B cell (primary cell): ENCODE measurements around the gene SETD6. TPM values are rescaled to one million over a fixed set of nuclear protein-coding genes. Genes with fewer than 3 reads are reported as not detected.
"Not testable (repeated sequence)": the region's sequence is repeated elsewhere in the genome, so short reads cannot be mapped to it uniquely, and the experiment has no call there.

Experiments used
- ATAC-seq: fragments of 200-7000 bp; cut with Tn5 transposase; one replicate; pipeline ENCODE4 v1.10.0; 2021; ENCODE audit warnings: low read depth, mild to moderate bottlenecking, moderate number of reproducible peaks, moderate library complexity
- CTCF ChIA-PET: fragments of 350-600 bp; sonication (Branson Sonifier 250); formaldehyde crosslinking; loops from one replicate; lab custom pipeline; 2021; ENCODE audit warnings: antibody characterized with exemption, inconsistent platforms; lab: Charles Lee
- POLR2A ChIA-PET: fragments of 350-600 bp; sonication (Branson Sonifier 250); formaldehyde crosslinking; loops from one replicate; lab custom pipeline; 2021; ENCODE audit warnings: antibody characterized with exemption; lab: Charles Lee
- DNase-seq: peaks from one replicate; pipeline ENCODE4 v3.0.0; 2013
- H2AFZ ChIP-seq: 2 replicates; pipeline ENCODE4 v1.6.1; 2012; ENCODE audit warnings: mild to moderate bottlenecking, low read depth, low read length; ENCODE audit not compliant: insufficient read depth, poor library complexity, severe bottlenecking
- H3K27ac ChIP-seq, 2 donors: 1 replicate in 1 of 2; 2 replicates in 1 of 2; pipeline ENCODE4 v1.5.1; 2012 to 2013; ENCODE audit warnings: low read length in 2 of 2, mild to moderate bottlenecking in 2 of 2, moderate library complexity in 1 of 2
- H3K27me3 ChIP-seq, 4 experiments: fragments of 200-600 bp in 1 of 4; sonication (generic) in 1 of 4; replicated peaks in 1 of 4; 1 replicate in 2 of 4; 2 replicates in 2 of 4; pipeline versions ENCODE4 v1.6.1 to v1.7.0; 2013 to 2016; ENCODE audit warnings: low read length in 3 of 4, mild to moderate bottlenecking in 2 of 4, mixed read lengths in 1 of 4, moderate library complexity in 1 of 4; ENCODE audit not compliant: insufficient read depth in 4 of 4, control insufficient read depth in 3 of 4; ENCODE audit errors: control extremely low read depth in 1 of 4
- H3K36me3 ChIP-seq, 2 experiments: replicated peaks in 1 of 2; 1 replicate in 1 of 2; 2 replicates in 1 of 2; pipeline versions ENCODE4 v1.6.1 to v1.7.1; 2013; ENCODE audit warnings: low read length in 1 of 2; ENCODE audit not compliant: insufficient read depth in 2 of 2, control insufficient read depth in 1 of 2; ENCODE audit errors: control extremely low read depth in 1 of 2, extremely low read depth in 1 of 2
- H3K4me1 ChIP-seq, 2 donors: fragments of 200-600 bp in 1 of 2; sonication (generic) in 1 of 2; 1 replicate in 1 of 2; 2 replicates in 1 of 2; pipeline versions ENCODE4 v1.5.1 to v1.6.1; 2013 to 2017; ENCODE audit warnings: low read length in 2 of 2; ENCODE audit not compliant: control insufficient read depth in 2 of 2, insufficient read depth in 2 of 2
- H3K4me2 ChIP-seq: replicated peaks from 2 replicates; pipeline ENCODE3; 2012; ENCODE audit warnings: mild to moderate bottlenecking, low read depth, low read length; ENCODE audit not compliant: poor library complexity, severe bottlenecking
- H3K4me3 ChIP-seq, 5 experiments: fragments of 200-600 bp in 1 of 5; sonication (generic) in 1 of 5; 1 replicate in 3 of 5; 2 replicates in 2 of 5; pipeline versions ENCODE4 v1.5.1 to v1.7.0; 2011 to 2016; ENCODE audit warnings: low read length in 4 of 5, mild to moderate bottlenecking in 4 of 5, low read depth in 2 of 5, control low read depth in 1 of 5, moderate library complexity in 1 of 5; ENCODE audit not compliant: insufficient read depth in 1 of 5; ENCODE audit errors: control extremely low read depth in 1 of 5, extremely low read depth in 1 of 5
- H3K79me2 ChIP-seq: fragments of 200-600 bp; sonication (generic); one replicate; pipeline ENCODE4 v1.6.0; 2016; ENCODE audit warnings: low read length; ENCODE audit not compliant: control insufficient read depth, insufficient read depth
- H3K9ac ChIP-seq: fragments of 200-600 bp; sonication (generic); 2 replicates; pipeline ENCODE4 v1.6.1; 2017; ENCODE audit warnings: mild to moderate bottlenecking, low read length, moderate library complexity
- H3K9me3 ChIP-seq, 3 donors: one replicate each; pipeline versions ENCODE4 v1.6.1 to v1.7.1; 2013; ENCODE audit warnings: low read length in 2 of 3; ENCODE audit not compliant: control insufficient read depth in 2 of 3, insufficient read depth in 1 of 3; ENCODE audit errors: control extremely low read depth in 1 of 3
- H4K20me1 ChIP-seq: 2 replicates; pipeline ENCODE4 v1.6.0; 2012; ENCODE audit warnings: mild to moderate bottlenecking, low read length; ENCODE audit not compliant: insufficient read depth, control insufficient read depth, poor library complexity, severe bottlenecking
- H3K27ac Mint-ChIP-seq: one replicate; pipeline ENCODE4 v1.8.0; 2021; ENCODE audit warnings: mixed read lengths
- H3K27me3 Mint-ChIP-seq: one replicate; pipeline ENCODE4 v1.8.0; 2021; ENCODE audit warnings: mixed read lengths
- H3K4me1 Mint-ChIP-seq: one replicate; pipeline ENCODE4 v1.8.0; 2021; ENCODE audit warnings: mixed read lengths
- H3K4me3 Mint-ChIP-seq: one replicate; pipeline ENCODE4 v1.8.0; 2021; ENCODE audit warnings: mixed read lengths
- H3K9me3 Mint-ChIP-seq: one replicate; pipeline ENCODE4 v1.8.0; 2022; ENCODE audit warnings: mixed read lengths; ENCODE audit not compliant: insufficient read depth
- CTCF ChIP-seq: fragments of 200-600 bp; IDR thresholded peaks from one replicate; pipeline ENCODE4 v1.8.0; 2022; ENCODE audit warnings: antibody characterized with exemption, mild to moderate bottlenecking
- EZH2 ChIP-seq: IDR thresholded peaks from 2 replicates; pipeline ENCODE4 v1.6.1; 2012; ENCODE audit warnings: borderline replicate concordance, low read depth, mild to moderate bottlenecking, moderate library complexity, low read length; ENCODE audit not compliant: insufficient read depth, poor library complexity, severe bottlenecking
- WGBS: methylation state at CpG from one replicate; pipeline ENCODE4 v1.1.5; 2013; ENCODE audit warnings: missing lambda C conversion rate; ENCODE audit not compliant: insufficient coverage; 5-methylcytosine and 5-hydroxymethylcytosine counted together
- intact Hi-C: fragments of 100-400 bp; cut with micrococcal nuclease; formaldehyde crosslinking; loops from one replicate; pipeline ENCODE4 v1.10.0; 2022
- polyA plus RNA-seq: library from polyadenylated mRNA; depleted of rRNA; stranded (reverse); fragments of >200 nt; gene quantifications from 2 replicates; pipeline ENCODE4 v1.2.3, GENCODE V29; 2012
- total RNA-seq, 2 donors: library from RNA; stranded (reverse); fragments of 120-200 nt in 1 of 2; gene quantifications; 1 replicate in 1 of 2; 2 replicates in 1 of 2; pipeline versions ENCODE4 v1.2.3 to v1.2.4, GENCODE V29; 2013 to 2022

Gene SETD6
- total and polyA plus RNA-seq, 2 donors (not counting 1 experiment from before 2014, with no cell fraction given) = 24.2 to 37.4 TPM

- 97% methylated on average over 4 of the region's 4 CpGs for WGBS
- Mint-ChIP-seq H3K9me3 (no peaks in the 10 kb centered on the region), H3K4me3 (no peak overlapping the region), H3K4me1 (peaks cover 5% of the 10 kb centered on the region), H3K27me3 (peaks cover 7% of the 10 kb centered on the region), H3K27ac (no peak overlapping the region)
- DNase-seq (no peak), ATAC-seq (no peak)
- Histone ChIP-seq H3K9me3 (no peaks in the 10 kb centered on the region), H3K79me2 (no peaks in the 10 kb centered on the region), H4K20me1 (no peaks in the 10 kb centered on the region), H3K4me3 (no peak overlapping the region), H3K4me2 (no peak overlapping the region), H3K27ac (no peak overlapping the region), H3K27me3 (peaks cover 0 to 6% (median 0%) of the 10 kb centered on the region in 4 experiments), H3K36me3 (no peaks in the 10 kb centered on the region), H3K9ac (no peak overlapping the region), H2AFZ (no peak overlapping the region), H3K4me1 (peaks cover 3 to 9% of the 10 kb centered on the region in 2 donors)
- ChIA-PET CTCF (interaction anchor here (3.3 to 7.9 kb wide), 2 partner anchors 143 to 153 kb away, joined by 32 to 199 read pairs; no protein-coding TSS in a partner anchor), POLR2A (no interaction called here)
- intact Hi-C loops = no loop called here
- TF ChIP-seq CTCF (no peak), EZH2 (no peak)
Measured at GRCh38 chr16:58490065-58490464, 25.3 kb upstream of the SETD6 start.

- H3K9me3 Mint-ChIP-seq, intact Hi-C loops, DNase-seq: not testable (repeated sequence)
Measured at GRCh38 chr16:58490539-58490938, 24.8 kb upstream of the SETD6 start.

More at GRCh38 chr16:58490539-58490938, 24.8 kb upstream of the SETD6 start:
- H3K4me3 Mint-ChIP-seq, H3K27me3 Mint-ChIP-seq, H3K4me3 ChIP-seq, ATAC-seq, H3K79me2 ChIP-seq, H3K4me2 ChIP-seq, POLR2A ChIA-PET, H4K20me1 ChIP-seq, H2AFZ ChIP-seq, H3K9me3 ChIP-seq, H3K36me3 ChIP-seq, H3K27ac ChIP-seq, H3K27me3 ChIP-seq, H3K9ac ChIP-seq, H3K27ac Mint-ChIP-seq, H3K4me1 Mint-ChIP-seq: not testable (repeated sequence)
- WGBS = 83% methylated on average over 2 of the region's 8 CpGs
- CTCF ChIA-PET = interaction anchor here (0.7 to 1.5 kb wide), 3 partner anchors 153 to 1571 kb away, joined by 3 to 9 read pairs (median 3); no protein-coding TSS in a partner anchor
- H3K4me1 ChIP-seq = peaks cover 3 to 14% of the 10 kb centered on the region in 2 donors
